ENCODE data around the gene UTP25. TPM values are rescaled to one million over a fixed set of nuclear protein-coding genes. Genes with fewer than 3 reads are reported as not detected.

UTP25 gene
- total RNA-seq, 1 donor from 2014 or later, result 13.8 TPM

DNA sequence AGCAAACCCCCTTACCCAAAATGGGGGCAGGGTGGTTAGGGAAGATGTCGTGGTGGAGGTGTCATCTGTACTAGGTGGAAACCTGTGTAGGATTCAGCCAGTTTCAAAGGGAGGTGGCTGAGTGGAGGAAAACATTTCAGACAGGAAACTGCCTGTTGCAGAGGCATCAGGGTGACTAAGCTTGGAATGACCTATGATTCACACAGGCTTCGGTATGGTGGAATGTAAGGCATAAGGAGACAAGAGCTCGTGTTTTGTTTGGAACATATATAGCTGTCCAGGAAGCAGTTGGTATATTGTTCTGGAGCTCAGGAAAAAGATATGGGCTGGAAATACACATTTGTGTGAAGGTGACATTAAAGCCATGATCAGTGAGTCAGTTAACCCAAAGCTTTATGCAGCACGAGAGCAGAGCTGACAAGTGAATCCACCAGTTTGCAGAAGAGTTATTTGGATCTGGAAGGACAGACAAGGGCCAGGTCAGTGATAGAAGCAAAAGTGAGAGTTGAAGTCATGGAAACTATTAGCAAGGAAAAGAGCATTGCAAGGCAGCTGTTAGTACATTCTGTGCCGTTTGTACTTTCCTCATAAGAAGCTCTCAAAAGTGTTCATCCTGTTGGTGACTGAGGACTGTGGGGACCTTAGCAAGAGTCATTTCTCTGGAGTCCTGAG lies 12.2 kb downstream of the UTP25 start:
- no peak for DNase-seq (ENCODE audit: low spot score)

DNA sequence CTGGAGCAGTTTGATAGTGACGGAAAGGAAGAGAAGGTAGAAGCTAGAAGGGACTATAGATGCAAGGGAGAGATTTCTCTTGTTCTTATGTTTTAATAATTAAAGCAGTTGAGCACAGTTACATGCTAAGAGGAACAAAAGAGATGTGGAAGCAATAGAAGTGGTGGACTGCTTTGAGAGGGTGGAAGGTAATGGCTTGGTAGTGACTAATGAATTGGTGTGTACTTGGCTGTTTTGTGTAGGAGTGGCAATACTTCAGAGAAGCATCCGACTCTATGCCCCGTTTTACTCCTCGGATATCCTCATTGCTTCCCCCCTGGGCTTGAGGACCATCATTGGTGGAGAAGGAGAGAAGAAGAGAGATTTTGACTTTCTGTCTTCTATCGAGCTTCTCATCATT lies 12.8 kb downstream of the UTP25 start:
- no peak for DNase-seq (ENCODE audit: low spot score)

DNA sequence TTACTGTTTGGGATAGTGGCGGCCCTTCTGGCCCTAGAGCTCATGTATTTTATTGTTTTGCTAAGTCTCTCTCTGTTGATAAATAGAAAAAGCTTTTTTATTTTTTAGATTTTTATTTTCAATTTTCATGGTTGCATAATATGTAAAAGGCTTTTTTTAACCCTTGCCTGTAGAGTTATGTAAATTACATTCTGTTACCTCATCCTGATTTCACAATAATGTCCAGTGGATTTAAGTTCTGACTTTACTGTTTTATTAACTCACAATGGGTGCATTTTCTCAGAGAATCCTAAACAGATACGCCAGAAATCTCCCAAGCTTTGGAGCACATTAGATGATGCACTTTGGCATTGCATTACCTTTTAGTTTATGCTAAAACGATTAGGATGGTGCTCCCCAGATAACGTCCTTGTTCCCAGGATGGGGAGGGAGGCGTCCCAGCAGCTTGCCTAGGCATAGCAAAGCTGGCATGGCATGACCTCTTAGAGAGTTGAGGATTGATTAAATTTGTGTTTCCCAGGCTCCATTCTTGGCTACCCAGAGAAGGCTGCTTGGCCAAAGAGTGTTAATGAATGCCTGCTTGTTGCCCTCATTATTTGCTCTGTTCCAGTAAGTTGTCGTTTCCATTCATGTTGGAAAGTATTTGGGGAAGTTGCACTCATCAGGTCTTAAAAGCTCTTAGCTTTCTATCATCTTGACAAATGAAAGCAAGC lies 17.1 kb downstream of the UTP25 start:
- DNase-seq (ENCODE audit: low spot score), result no peak

DNA sequence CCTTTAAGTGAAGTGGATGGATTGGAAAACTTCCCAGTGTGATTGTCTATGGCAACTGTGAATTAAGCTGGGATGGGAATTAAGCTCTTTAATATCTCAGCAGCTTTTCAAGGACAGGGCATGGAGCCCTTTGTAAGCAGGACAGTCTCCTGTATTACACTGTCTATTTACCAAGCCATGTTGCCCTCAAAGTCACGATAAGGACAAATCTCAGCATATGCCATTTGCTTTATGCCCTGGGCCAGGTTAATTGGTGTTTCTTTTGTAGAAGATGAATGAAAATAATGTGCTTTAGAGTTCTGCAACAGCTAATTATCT lies 17.6 kb downstream of the UTP25 start:
- DNase-seq (ENCODE audit: low spot score), result no peak

DNA sequence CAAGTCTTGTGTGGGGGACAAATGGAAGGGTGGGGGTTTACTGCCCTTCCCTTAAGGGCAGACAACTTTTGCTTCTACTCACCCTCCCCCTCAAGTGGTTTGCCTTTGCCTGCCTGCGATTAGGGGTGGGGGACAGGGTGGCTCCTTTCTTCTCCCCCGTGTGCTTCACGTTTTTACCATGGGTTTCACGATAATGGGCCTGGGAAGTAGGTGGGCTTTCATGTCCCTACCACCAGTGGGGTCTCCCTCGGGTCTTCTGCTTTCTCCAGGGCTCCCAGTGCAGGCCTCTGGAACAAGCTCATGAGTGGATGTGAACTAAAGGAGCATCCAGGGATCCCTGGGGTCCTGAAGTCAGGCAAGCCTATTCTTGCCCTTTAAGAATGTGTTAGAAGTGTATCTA lies 21.6 kb downstream of the UTP25 start:
- no peak for DNase-seq (ENCODE audit: low spot score)

DNA sequence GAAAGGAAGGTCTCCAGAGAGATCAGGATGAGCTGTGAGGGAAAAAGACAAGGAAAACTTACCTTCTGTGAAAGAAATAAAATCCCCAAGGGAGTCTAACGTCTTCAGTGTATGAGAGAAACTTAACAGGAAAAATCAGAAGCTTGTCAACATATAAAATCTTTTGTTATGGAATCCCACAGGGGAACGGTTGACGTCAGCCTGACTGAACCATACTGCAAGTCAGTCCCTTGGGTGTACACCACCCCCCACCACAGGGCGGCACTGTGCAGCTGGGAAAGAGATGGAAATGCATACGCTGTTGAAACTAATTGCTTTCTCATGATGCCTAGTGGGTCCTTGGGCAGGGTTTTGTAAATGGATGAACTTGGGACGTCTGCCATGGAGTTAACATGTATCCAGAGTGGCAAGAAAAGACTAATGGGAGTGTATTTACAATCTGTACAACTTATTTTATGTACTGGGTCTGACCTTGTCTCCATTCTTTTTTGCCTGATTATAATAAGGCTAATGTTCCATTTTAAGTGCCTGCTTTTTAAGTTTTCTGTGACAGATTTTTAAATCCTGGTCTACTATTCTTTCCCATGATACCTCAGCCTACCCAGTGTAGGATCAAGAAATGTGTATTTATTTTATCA lies 22.7 kb downstream of the UTP25 start:
- DNase-seq (ENCODE audit: low spot score), result no peak

DNA sequence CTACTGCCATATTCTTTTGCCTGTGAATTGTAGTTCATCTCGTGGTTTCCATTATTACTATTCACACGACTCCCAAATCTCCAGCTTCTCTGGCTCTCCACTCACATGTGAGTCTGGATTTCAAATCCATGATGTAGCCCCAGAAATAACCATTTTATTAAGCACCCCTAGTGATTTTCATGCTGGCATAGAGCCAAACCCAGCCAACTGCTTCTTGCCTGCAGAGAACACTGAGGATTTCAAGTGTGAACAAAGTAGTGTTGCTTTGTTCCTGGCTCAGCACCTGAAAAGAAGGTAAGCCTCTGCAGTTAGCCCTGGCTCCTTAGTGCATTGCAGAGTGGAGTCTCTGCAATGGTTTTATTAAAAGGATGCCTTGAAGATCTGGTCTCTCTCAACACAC lies 25.9 kb downstream of the UTP25 start:
- no peak for DNase-seq (ENCODE audit: low spot score)

DNA sequence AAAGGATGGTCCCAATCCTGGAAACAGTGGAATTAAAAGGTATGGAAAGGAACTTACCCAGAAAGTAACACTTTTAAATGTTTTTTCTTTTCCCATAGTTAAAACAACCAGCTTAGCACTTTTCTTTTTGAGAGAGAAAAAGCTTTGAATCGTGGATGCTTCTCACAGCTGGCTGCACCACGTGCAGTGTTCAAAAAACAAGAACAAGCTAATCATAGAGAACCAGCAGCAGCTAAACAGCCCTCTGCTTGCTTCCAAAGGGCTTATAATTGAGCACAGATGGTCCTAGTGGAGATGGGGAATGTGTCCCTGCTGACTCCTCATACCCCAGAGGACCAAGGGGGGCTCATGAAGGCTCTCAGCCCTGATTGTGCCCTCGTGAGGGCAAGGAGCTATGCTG lies 26.4 kb downstream of the UTP25 start:
- no peak for DNase-seq (ENCODE audit: low spot score)

DNA sequence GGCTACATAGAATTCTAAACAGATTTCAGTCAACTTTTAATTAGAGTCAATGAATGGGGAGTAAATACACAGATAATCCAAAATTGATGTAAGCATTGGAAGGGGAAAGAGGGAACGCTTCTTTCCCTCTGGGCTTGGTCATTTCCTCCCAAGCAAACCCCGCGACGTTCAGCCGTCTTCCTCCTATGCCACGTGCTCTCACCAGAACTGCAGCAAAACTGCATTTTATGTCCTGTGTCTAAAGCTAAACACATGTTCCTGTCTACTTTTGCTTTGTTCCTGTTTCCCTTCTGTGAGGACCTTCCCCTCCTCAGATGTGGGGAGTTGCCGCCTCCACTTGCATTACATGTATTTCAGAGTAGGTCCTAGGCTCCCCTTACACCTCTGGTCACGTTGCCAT lies 27.2 kb downstream of the UTP25 start:
- no peak for DNase-seq (ENCODE audit: low spot score)

DNA sequence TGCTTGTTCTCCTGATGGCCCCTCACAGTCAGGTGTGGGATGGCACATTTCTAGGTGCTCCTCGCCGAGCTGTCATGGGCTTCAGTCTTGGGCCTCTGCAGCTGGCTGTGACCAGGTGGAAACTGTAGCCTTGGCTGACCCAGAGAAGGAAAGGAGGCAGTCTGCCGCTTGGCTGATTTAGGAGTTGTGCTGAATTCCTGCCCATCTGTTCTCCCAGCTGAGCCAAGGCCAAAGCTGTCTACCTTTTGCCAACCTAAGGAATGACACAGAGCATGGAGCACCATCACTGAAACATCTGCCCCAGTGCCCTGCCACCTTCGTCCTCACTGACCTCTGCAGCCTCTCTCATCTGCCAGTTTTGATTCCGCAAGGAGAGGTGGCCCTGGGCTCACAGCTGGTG lies 27.9 kb downstream of the UTP25 start:
- DNase-seq (ENCODE audit: low spot score), result no peak

DNA sequence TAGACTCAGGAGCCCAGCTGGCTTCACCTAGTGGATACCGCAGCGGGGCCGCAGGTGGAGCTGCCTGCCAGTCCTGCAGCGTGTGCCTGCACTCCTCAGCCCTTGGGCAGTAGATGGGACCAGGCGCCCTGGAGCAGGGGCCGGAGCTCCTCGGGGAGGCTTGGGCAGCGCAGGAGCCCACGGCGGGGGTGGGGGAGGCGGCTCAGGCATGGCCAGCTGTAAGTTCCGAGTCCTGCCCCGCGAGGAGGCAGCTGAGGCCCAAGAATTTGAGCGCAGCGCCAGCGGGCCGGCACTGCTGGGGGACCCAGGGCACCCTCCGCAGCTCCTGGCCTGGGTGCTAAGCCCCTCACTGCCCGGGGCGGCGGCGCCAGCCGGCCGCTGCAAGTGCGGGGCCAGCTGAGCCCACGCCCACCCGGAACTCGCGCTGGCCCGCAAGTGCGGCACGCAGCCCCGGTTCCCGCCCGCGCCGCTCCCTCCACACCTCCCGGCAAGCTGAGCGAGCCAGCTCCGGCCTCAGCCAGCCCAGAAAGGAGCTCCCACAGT lies 30.9 kb downstream of the UTP25 start:
- no peak for DNase-seq (ENCODE audit: low spot score)

DNA sequence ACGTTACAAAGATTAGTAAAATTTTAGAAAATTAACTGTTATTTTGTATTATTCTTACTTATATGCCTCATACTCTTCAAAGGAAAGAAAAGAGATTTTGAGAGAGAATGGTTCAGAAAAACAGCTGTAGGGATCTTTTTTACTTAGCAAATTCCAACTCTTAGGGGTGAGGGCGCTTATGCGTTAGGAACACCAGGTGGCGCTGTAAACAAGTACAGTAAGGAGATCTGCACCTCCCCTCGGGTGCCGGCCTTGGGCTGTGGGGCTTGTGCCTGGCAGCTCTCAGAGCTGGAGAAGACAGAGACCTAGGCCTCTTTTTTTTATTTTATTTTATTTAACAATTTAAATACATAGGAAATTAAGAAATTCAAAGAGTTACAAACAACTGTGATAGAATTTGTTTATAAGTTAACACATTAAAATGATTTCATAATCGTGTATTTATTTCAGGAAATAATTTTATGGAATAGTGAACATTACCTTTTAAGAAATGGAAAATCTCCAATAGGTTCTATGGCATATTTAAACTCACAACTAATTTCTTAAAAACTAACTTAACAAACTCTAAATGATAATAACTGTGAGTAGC lies 32.6 kb downstream of the UTP25 start:
- DNase-seq (ENCODE audit: low spot score), result peak; percentile 71

DNA sequence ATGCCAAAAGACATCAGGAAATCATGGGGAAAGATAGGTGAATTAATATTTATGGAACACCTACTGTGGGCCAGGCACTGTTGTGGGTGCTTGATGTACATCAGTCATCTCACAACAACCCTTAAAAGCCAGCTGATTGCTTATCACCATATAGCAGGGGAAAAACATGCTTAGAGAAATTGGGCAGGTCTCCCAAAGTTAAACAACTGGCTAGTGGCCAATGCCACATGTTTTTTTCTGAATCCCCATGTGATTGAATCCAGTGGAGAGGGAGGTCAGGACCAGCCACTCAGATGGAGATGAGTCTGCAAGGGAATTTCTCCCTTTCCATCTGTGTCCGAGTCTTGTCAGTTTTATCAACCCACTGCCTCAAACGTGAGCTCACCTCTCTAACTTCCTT lies 33.5 kb downstream of the UTP25 start:
- DNase-seq (ENCODE audit: low spot score), result no peak

DNA sequence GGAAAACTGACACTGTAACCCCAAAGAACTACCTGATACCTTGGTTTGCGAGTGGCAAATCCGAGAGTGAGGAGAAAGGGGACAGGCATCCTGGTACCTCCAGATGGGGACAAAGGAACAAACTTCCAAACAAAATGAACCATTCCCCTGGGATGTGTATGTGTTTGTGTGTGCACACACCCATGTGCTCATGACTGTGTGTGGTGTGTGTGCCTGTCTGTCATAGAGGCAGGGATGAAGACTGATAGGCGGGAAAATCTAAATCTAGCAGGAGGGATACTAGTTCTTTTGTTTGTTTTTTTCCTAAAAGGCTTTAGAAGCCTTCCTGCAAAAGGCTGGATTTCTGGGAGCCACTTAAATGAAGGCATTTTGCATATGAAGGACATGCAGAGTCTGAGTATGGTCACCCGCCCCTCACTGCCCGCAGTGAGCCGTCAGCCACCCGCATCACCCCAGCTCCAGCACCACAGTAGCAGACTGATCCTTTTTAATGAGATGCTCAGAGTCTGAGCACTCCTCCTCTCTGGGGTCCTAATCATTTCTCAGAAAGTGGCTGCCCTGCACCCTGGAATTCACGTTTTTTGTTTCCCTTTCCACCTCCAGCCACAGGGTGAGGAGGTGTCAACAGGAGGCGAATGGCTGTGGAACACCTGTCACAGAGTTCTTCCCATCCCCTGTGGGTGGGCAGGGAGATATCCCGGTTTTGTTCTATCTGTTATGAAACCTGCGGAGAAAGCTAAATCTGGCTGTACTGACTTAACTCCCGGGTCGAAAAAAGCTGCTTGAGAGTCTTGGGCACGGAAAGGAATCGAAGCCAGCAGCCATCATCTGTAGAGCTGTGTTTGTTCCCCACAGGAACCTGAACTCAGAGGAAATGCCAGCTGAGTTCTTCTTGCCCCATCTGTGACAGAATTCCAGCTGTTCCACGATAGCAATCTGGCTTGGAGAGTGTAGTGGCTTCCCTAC lies 34.9 kb downstream of the UTP25 start:
- no peak for DNase-seq (ENCODE audit: low spot score)

DNA sequence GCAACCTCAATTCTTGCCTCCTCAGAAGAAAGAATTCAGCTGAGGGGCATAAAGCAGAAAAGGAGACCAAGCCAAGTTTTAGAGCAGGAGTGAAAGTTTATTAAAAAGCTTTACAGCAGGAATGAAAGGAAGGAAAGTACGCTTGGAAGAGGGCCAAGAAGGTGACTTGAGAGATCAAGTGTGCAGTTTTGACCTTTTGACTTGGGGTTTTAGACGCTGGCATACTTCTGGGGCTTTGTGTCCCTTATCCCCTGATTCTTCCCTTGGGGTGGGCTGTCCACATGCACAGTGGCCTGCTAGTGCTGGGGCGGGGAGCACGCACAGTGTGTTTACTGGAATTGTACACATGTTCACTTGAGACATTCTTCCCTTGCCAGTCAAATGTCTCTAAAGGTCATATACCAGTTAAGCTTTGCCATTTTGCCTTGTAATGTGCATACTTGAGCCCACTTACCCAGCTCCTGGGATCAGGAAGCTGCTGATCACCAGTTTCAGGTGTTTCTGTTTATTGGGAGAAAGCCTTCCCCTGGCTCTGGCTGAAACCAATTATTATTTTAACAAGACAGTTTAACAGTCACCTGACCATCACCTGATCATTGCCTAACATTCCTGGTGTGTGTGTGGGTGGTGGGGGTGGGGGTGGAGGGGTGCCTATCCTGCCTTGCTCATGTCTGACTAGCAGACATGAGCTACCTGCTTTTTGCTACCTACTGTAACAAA lies 36.2 kb downstream of the UTP25 start:
- DNase-seq (ENCODE audit: low spot score), result no peak

DNA sequence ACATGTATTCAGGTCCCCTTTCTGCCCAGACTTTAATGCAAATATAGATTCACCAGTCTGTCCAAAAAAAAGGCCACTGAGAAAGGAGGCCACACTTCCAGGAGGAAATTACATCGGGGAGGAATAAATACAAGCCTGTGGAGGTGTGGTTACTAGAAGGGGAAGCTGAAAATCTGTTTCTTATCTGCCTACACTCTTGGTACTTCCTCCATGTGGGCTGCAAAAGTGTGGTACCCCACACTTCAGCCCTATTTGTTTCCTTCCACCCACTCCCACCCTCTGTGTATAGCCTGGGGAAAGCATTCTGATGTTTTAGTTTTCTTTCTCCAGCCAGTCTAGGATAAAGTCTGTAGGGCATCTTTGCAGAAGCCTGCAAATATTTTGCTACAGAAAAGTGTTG lies 38.4 kb downstream of the UTP25 start:
- no peak for DNase-seq (ENCODE audit: low spot score)

DNA sequence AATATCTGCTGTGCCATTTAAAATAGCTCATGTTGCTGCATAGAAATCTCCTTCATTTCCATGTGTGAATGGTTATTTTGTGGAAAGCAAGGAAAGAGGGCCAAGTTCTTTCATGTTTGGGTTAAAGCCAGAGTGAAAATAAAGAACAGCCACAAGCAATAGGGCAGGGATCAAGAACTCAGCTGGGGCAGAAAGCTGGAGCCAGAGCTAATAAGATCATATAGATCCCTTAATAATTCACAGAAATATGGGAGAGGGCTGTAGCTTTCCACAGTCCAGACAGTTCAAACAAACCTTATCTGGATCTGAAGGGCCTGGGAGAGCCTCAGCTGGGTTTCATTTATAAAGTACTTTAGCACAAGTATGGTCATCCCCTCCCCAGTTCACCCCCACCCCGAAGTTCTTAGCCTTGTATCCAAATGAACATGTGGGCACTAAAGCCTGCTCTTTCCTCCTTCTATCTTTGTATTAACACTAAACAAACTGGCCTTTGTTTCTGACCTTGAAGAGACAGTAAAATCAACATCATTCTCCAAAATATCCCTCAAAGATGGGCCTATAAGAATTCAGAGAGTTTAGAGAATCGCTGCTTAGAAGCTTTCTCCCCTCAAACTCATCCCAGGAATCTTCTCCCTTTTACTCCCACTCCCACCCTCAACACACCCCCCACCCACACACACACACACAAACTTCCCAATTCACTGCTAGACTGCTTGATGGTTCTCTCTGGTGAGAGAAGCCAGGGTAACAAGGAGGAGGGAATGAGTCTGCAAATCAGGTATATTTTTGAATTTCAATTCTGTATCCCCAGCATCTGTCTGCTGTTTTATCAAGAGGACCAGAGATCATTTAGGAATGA lies 41.7 kb downstream of the UTP25 start:
- no peak for DNase-seq (ENCODE audit: low spot score)

DNA sequence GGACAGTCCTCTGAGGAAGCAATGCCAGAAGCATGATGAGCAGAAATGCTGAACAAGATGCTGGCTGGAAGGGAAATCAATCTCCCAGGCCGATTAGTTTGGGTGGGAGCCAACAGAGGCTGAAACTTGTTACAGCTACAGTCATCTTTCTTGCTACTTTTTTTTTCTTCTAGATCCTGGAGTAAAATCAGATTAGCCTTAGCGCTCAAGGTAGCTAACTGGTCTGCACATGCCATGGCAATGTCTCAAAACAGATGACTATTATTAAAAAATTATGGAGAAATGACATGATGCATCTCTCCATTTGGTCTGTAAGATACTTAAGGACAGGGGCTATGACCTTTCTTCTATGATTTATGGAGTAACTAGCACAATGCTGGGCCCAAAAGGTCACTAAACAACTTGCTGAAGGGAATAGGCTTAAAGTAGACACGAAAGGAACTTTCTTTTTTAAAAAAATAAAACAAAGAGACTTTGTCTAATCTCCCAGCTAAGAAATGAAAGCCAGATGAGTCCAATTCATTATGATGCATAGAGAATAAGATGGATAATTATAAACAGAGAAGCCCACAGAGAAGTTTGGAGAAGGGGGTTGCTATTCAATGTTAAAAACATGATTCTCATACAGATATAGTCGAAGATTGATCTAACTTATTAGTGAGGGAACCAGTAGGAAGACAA lies 42.5 kb downstream of the UTP25 start:
- DNase-seq (ENCODE audit: low spot score), result no peak

DNA sequence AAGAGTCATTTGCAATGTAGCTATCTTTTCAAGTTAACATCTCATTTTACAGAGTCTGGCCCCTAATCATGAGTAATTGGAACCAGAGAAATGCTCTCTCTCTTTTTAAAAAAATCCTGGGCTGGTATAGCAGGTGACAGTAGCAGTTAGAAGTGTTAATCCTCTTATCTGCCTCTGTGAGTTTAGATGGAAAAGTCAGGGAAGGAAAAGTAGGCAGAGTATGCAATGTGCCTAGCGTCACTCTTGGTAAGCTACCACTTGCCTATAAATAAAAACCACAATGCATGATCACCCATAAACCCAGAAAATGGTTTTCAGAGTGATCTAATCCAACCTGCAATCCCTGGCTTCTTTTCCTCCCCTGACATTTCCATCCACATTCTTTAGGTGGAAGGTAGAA lies 43.2 kb downstream of the UTP25 start:
- no peak for DNase-seq (ENCODE audit: low spot score)
